Activated naive CD8-positive, alpha-beta T cell treated with anti-CD3 and anti-CD28 coated beads, Interleukin-2, amount 50 U/mL, for 24 hours (primary cell): ENCODE results near the gene RNF182.
A peak's percentile ranks its signal among the peaks of the same experiment; 100 is the strongest.
"Not testable (repeated sequence)": the region's sequence is repeated elsewhere in the genome, so short reads cannot be mapped to it uniquely, and the experiment has no call there.

ENCODE experiments used
- ATAC-seq: fragments of 150-1000 bp; cut with Tn5 transposase; one replicate; pipeline ENCODE4 v1.10.0; 2021
- DNase-seq: peaks from one replicate; pipeline ENCODE4 v3.0.0; 2021
- H3K27ac Mint-ChIP-seq: one replicate; pipeline ENCODE4 v1.8.0; 2021; ENCODE audit warnings: mild to moderate bottlenecking, mixed read lengths
- H3K27me3 Mint-ChIP-seq: one replicate; pipeline ENCODE4 v1.8.0; 2021; ENCODE audit warnings: mixed read lengths
- H3K36me3 Mint-ChIP-seq: one replicate; pipeline ENCODE4 v1.8.0; 2021; ENCODE audit warnings: low read depth, mixed read lengths
- H3K4me1 Mint-ChIP-seq: one replicate; pipeline ENCODE4 v1.8.0; 2021; ENCODE audit warnings: mixed read lengths
- H3K4me3 Mint-ChIP-seq: one replicate; pipeline ENCODE4 v1.8.0; 2021; ENCODE audit warnings: mild to moderate bottlenecking, moderate library complexity, mixed read lengths
- H3K9me3 Mint-ChIP-seq: one replicate; pipeline ENCODE4 v1.8.0; 2021; ENCODE audit warnings: mixed read lengths

The RNF182 gene, protein sequence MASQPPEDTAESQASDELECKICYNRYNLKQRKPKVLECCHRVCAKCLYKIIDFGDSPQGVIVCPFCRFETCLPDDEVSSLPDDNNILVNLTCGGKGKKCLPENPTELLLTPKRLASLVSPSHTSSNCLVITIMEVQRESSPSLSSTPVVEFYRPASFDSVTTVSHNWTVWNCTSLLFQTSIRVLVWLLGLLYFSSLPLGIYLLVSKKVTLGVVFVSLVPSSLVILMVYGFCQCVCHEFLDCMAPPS

DNA sequence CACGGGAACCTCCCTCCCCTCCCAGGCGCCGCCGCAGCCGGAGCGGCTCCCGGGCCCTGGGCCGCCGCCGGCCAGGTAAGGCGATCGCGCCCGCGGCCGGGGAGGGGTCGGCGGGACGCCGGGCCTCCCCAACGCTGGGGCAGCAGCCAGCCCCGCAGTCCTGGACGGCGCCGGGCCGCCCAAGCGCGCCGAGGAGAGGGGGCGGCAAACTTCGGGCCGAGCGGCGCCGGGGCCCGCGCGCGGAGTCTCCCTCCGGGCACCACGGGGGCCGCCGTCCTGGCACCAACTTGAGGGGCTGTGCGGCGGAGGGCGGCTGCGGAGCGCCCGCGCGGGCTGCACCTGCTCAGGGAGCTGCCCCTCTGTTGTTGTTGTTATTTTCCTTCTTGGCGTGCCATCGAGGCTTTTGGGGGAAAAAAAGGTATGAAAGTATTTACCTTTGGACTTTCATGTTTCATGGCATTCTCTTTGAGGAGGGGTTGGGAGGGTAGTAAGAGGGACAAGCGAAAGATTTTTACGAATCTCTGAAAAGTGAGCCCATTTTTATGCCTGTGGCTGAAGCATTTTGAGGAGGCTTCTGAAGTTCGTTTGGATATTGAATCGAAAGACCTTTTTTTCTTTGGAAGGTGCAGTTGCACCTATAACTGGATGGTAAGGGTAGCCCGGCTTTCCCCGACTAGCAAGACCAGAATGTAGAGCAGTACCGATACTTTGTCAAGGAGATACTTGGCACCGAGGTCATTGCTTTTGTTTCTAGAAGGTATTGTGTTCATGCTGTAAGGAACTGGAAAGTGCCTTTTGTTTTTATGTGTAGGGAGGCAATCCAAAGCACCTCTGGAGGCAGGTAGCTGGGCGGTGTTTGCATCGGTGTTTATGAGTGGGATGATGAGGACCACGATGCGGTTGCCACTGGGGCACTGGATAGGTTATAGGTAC, at the start of gene RNF182:
Gene RNF182, plus strand, starts transcription at position 4 of the 933 bp plus-strand sequence. CDS start 52,168 bp downstream, outside the sequence.
- Mint-ChIP-seq H3K27me3 (peaks cover 61% of the 10 kb centered on the region), H3K9me3 (no peaks in the 10 kb centered on the region), H3K4me1 (peaks cover 13% of the 10 kb centered on the region), H3K4me3 (peak within 1 kb of the TSS; percentile 73), H3K27ac (no peak within 1 kb of the TSS), H3K36me3 (no peaks in the 10 kb centered on the region)
- peak; percentile 5 for DNase-seq
- ATAC-seq = no peak

DNA sequence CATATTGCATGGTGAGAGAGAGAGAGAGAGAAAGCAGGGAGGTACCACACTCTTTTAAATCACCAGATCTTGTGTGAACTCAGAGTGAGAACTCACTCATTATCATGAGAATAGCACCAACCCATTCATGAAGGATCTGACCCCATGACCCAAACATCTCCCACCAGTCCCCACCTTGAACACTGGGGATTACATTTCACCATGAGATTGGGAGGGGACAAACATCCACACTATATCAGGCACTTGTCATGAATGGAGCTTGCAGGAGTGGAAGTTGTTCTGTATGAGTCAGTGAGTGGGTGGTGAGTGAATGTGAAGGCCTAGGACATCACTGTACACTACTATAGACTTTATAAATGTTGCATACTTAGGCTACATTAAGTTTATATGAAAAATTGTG, 47.7 kb upstream of the RNF182 start:
- H3K27ac Mint-ChIP-seq = no peak overlapping the region
- peaks cover 12% of the 10 kb centered on the region for H3K27me3 Mint-ChIP-seq
- H3K4me3 Mint-ChIP-seq = no peak overlapping the region
- peaks cover 15% of the 10 kb centered on the region for H3K4me1 Mint-ChIP-seq
- H3K36me3 Mint-ChIP-seq = no peaks in the 10 kb centered on the region
- peak; percentile 24 for ATAC-seq
- no peak for DNase-seq
- peaks cover 5% of the 10 kb centered on the region for H3K9me3 Mint-ChIP-seq

DNA sequence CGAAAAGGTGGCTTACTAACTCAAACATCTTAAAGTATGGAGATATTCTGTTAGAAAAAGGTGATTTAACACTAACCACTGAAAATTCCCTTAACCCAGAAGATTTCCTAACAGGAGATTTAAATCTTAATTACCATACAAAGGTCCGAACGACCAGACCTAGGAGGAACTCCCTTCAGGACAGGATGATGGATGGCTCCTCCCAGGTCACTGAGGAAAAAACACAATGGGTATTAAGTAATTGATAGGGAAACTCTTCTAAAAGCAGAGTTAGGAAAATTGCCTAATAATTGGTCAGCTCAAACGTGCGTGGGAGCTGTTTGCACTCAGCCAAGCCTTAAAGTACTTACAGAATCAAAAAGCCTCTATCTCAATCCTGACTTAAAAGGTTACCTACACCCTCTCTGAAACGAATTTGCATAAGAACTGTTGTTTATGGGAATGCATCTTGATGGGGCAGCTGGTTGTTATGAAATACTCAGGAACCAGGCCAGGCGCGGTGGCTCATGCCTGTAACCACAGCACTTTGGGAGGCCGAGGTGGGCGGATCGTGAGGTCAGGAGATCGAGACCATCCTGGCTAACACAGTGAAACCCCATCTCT, 44.6 kb upstream of the RNF182 start:
- not testable (repeated sequence) for H3K27ac Mint-ChIP-seq, H3K36me3 Mint-ChIP-seq, DNase-seq, ATAC-seq, H3K27me3 Mint-ChIP-seq, H3K4me1 Mint-ChIP-seq, H3K9me3 Mint-ChIP-seq, H3K4me3 Mint-ChIP-seq

DNA sequence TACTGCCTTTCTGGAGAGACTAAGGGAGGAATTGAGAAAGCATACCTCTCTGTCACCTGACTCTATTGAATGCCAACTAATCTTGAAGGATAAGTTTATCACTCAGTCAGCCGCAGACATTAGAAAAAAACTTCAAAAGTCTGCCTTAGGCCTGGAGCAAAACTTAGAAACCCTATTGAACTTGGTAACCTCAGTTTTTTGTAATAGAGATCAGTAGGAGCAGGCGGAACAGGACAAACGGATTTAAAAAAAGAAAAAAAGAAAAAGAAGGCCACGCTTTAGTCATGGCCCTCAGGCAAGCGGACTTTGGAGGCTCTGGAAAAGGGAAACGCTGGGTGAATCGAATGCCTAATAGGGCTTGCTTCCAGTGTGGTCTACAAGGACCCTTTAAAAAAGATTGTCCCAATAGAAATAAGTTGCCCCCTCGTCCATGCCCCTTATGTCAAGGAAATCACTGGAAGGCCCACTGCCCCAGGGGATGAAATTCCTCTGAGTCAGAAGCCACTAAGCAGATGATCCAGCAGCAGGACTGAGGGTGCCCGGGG, 43.1 kb upstream of the RNF182 start:
- no peak for ATAC-seq
- no peaks in the 10 kb centered on the region for H3K36me3 Mint-ChIP-seq
- H3K4me3 Mint-ChIP-seq = no peak overlapping the region
- H3K27me3 Mint-ChIP-seq = peaks cover 6% of the 10 kb centered on the region
- H3K27ac Mint-ChIP-seq = no peak overlapping the region
- H3K9me3 Mint-ChIP-seq = peaks cover 5% of the 10 kb centered on the region
- H3K4me1 Mint-ChIP-seq = no peaks in the 10 kb centered on the region
- no peak for DNase-seq

DNA sequence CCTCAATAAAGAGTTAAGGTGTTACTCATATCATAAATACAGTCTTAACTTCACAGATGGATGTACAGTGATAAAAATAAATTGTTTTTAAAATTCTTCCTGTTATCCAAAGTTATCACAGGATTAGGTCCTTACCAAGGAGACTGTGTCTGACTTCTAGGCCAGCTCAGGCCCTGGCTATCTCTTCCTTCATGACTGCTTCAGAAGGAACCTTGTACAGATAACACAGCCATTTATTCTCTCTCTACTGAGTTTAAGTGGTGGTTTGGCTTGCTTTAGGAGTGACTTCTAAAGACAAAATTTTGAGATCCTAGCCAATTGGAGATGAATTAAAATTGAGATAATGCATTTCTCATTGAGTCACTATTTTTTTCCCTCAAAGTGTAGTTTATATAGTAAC, 40.8 kb upstream of the RNF182 start:
- Mint-ChIP-seq H3K9me3 (no peaks in the 10 kb centered on the region), H3K27me3 (peaks cover 3% of the 10 kb centered on the region), H3K36me3 (no peaks in the 10 kb centered on the region), H3K27ac (no peak overlapping the region), H3K4me3 (no peak overlapping the region), H3K4me1 (no peaks in the 10 kb centered on the region)
- DNase-seq = no peak
- ATAC-seq = no peak

DNA sequence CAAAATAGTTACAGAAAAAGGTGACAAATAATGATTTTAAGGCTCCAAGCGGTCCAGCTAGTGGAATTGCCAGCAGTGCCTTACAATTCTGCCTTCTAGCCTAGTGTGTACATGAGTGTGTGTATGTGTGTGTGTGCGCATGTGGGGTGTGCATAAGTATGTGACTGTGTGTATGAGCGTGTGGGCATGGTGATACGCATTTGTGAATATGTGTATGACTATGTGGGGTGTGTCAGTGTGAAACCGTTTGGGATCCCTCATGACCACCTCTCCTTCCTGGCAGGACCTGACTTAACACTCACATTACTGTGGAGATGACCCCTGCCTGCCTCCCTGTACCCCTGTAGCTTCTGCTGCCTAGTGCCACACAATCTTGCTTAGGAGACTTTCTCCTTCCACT, 40.4 kb upstream of the RNF182 start:
- H3K4me3 Mint-ChIP-seq = no peak overlapping the region
- no peaks in the 10 kb centered on the region for H3K9me3 Mint-ChIP-seq
- no peak for ATAC-seq
- H3K27me3 Mint-ChIP-seq = peaks cover 3% of the 10 kb centered on the region
- H3K4me1 Mint-ChIP-seq = no peaks in the 10 kb centered on the region
- no peaks in the 10 kb centered on the region for H3K36me3 Mint-ChIP-seq
- no peak overlapping the region for H3K27ac Mint-ChIP-seq
- DNase-seq = no peak

DNA sequence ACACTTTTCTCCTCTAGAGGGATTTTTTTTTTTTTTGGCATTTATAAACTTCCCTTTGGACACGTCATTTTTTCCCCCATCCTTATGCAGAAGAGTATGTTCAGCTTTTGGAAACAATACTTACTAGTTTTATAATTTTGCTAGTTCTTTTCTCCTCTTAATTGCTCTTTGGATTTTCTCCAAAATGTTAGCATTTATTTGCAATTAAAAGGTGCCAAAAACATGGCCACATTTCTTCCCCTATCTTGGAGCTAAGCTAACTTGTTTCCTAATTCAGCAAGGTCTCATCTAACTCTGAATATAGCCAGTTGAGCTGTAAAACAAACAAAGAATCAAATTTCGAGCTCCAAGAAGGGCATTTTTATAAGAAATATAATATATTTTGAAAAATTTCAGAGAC, 39.2 kb upstream of the RNF182 start:
- no peaks in the 10 kb centered on the region for H3K4me1 Mint-ChIP-seq
- H3K4me3 Mint-ChIP-seq = no peak overlapping the region
- H3K9me3 Mint-ChIP-seq = no peaks in the 10 kb centered on the region
- peaks cover 2% of the 10 kb centered on the region for H3K27me3 Mint-ChIP-seq
- H3K27ac Mint-ChIP-seq = no peak overlapping the region
- DNase-seq = no peak
- no peak for ATAC-seq
- no peaks in the 10 kb centered on the region for H3K36me3 Mint-ChIP-seq

DNA sequence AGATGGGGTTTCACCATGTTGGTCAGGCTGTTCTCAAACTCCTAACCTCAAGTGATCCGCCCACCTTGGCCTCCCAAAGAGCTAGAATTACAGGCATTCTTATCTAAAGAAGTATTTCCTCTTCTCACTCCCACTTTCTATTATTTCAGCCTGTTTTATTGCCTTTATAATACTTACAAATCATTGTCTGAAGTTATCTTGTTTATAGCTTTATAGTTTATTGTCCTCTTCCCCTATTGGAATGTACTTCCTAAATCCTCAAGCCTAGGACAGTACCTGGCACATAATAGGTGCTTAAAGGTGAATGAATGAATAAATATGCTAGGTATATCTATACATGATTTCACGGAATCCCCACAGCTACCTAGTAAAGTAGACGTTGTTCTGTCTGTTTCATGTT, 37.8 kb upstream of the RNF182 start:
- peaks cover 2% of the 10 kb centered on the region for H3K27me3 Mint-ChIP-seq
- H3K36me3 Mint-ChIP-seq = no peaks in the 10 kb centered on the region

DNA sequence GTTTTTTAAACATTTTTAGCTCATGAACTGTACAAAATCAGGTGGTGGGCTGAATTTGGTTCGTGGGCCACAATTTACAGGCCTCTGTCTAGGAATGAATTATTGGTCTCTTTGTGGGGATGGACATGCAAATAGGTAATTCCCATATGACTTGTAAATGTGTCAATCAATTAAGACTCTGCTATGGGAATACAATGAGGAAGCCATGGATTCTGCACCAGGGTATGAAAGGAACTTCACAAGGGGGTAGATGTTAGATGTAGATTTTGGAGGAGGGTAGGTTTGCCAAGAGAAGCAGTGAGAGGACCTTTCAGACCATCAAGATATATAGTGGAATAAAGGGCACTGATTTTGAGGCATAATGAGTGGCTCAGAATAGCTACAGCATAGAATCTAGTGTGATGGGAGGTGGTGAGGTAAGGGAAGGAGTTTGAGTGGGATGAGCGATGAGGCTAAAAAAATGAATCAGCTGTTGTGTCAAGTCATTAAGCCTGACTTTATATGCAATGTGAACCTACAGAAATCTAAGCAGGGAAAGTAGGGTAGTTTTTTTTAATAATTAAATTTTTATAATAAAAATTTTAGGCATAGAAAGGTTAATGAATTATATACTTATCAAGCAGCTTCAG, 32.6 kb upstream of the RNF182 start:
- ATAC-seq (no peak), DNase-seq (no peak)
- no peak overlapping the region for H3K27ac Mint-ChIP-seq
- H3K4me1 Mint-ChIP-seq = no peaks in the 10 kb centered on the region
- H3K27me3 Mint-ChIP-seq = peaks cover 6% of the 10 kb centered on the region
- H3K4me3 Mint-ChIP-seq = no peak overlapping the region
- H3K36me3 Mint-ChIP-seq = no peaks in the 10 kb centered on the region
- no peaks in the 10 kb centered on the region for H3K9me3 Mint-ChIP-seq

More for the DNA sequence above, 37.8 kb upstream of the RNF182 start:
- no peaks in the 10 kb centered on the region for H3K4me1 Mint-ChIP-seq
- H3K4me3 Mint-ChIP-seq = no peak overlapping the region
- no peak overlapping the region for H3K27ac Mint-ChIP-seq
- DNase-seq = no peak
- no peak for ATAC-seq
- H3K9me3 Mint-ChIP-seq = no peaks in the 10 kb centered on the region

DNA sequence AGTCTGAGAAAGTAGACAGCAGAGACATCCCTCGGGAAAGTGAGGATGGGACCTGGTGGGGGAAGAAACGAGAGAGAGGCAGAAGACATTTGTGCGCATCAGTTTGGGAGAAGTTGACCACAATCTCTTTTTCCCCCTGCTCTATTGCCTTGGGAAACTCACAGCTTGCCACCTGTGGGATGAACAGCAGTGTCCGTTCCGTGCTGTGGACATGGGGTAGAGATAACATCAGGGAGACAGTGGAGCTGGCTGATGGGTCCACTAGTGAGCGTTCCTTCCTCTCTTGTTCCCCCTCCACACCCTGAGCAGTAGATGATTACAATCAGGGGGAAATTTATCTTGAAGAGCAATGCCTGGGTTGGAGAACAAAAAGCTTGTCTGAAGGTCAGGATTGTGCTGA, 21.8 kb upstream of the RNF182 start:
- Mint-ChIP-seq H3K27ac (no peak overlapping the region), H3K27me3 (peaks cover 43% of the 10 kb centered on the region), H3K4me3 (no peak overlapping the region), H3K4me1 (no peaks in the 10 kb centered on the region), H3K9me3 (no peaks in the 10 kb centered on the region), H3K36me3 (no peaks in the 10 kb centered on the region)
- no peak for ATAC-seq
- DNase-seq = no peak

DNA sequence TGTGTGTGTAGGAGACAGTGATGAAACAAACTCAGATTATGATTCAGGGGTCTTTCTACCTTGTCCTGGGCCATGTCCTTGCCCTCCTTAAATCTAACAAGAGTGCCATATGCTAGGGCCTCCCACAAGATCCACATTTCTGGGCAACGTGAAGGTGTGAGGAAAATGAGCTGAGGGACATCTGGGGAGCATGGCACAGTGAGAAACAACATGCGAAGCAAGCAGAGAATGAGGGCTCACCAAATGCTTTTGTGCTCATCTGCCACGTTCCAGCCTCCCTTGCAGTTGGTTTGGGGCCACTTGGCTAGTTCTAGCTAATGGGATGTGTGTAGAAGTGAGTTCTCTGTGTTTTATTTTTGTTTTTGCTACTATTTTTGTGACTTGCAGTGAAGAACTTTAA, 21.4 kb upstream of the RNF182 start:
- no peaks in the 10 kb centered on the region for H3K36me3 Mint-ChIP-seq
- H3K27ac Mint-ChIP-seq = no peak overlapping the region
- no peaks in the 10 kb centered on the region for H3K9me3 Mint-ChIP-seq
- ATAC-seq (no peak), DNase-seq (no peak)
- H3K27me3 Mint-ChIP-seq = peaks cover 43% of the 10 kb centered on the region
- H3K4me3 Mint-ChIP-seq = no peak overlapping the region
- H3K4me1 Mint-ChIP-seq = no peaks in the 10 kb centered on the region

DNA sequence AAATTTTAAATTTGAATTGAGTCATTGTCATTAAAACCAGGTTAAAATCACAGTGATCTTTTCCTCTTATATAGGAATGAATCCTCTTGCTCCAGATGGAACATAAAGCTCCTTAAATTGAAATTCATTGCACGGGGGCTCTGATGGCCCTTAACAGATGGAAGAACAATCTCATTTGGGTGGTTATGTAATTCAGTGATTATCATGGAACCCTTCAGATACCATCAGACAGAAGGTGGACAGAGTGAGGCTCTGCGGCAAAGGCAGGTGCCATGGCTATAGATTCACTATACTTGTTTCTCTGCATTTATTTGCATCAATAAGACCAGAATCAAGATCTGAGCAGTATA, 17.8 kb upstream of the RNF182 start:
- Mint-ChIP-seq H3K36me3 (no peaks in the 10 kb centered on the region), H3K9me3 (no peaks in the 10 kb centered on the region), H3K4me1 (peaks cover 4% of the 10 kb centered on the region), H3K27ac (no peak overlapping the region), H3K27me3 (peaks cover 43% of the 10 kb centered on the region), H3K4me3 (no peak overlapping the region)
- DNase-seq (no peak), ATAC-seq (no peak)

DNA sequence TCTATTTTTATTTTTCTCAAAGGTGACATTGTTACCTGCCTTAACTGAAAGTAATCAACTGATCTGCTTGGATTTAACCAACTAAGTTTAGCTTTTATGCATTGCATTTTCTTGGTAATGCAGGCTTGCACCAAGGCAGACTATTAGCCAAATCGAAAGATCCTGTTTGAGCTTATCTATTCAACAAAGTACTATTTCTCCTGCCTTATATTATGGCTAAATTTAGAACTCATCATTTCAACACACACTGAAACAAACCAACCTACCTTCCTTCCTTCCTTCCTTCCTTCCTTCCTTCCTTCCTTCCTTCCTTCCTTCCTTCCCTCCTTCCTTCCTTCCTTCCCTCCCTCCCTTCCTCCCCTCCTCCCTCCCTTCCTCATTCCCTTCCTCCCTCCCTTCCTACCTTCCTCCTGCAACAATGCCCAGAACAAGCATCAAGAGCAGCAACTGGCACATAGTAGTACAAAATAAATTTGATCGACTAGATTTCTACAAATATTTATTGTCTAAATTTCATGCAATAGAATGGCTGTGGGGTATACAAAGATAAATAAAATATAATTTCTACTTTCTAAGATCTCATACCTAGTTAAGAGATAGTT, 17.0 kb upstream of the RNF182 start:
- DNase-seq = no peak
- no peak for ATAC-seq
- H3K27me3 Mint-ChIP-seq = peaks cover 38% of the 10 kb centered on the region
- H3K4me3 Mint-ChIP-seq = no peak overlapping the region
- no peaks in the 10 kb centered on the region for H3K36me3 Mint-ChIP-seq
- H3K4me1 Mint-ChIP-seq = peaks cover 4% of the 10 kb centered on the region
- H3K9me3 Mint-ChIP-seq = no peaks in the 10 kb centered on the region
- H3K27ac Mint-ChIP-seq = no peak overlapping the region

DNA sequence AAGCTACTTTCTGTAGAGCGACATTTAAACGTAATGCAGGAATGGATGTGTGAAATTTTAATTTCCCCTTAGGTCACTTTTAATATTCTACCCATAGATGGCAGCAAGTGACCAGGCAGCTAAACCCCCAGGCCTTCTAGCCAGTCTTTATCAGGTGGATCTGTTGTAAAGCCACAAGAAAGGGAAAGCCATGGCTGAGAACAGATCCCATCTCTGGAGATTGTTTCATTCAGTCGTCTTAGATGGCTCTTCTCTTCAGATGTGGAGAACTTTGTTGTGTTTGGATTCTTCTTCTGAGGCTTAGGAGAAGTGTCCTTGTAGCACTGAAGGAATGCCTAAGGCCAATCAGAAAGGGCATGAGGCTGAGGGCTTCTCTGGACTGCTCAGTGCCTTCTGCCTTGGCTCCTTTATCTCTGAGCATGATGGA, 15.8 kb upstream of the RNF182 start:
- peak; percentile 73 for ATAC-seq
- Mint-ChIP-seq H3K9me3 (no peaks in the 10 kb centered on the region), H3K4me1 (peaks cover 4% of the 10 kb centered on the region), H3K27ac (no peak overlapping the region), H3K4me3 (no peak overlapping the region), H3K36me3 (no peaks in the 10 kb centered on the region), H3K27me3 (peaks cover 27% of the 10 kb centered on the region)
- peak; percentile 38 for DNase-seq
